NCI-H526 (cell line): ENCODE data around the gene MED10.
"Not testable (repeated sequence)": the region's sequence is repeated elsewhere in the genome, so short reads cannot be mapped to it uniquely, and the experiment has no call there.

ENCODE experiments used
- DNase-seq, 2 experiments: peaks; one replicate each; lab custom pipeline; 2025; lab: John Stamatoyannopoulos, UW

Gene MED10

GRCh38 chr5:6372251-6373080 lies 5.9 kb downstream of the MED10 start:
- DNase-seq, result no peak

DNA sequence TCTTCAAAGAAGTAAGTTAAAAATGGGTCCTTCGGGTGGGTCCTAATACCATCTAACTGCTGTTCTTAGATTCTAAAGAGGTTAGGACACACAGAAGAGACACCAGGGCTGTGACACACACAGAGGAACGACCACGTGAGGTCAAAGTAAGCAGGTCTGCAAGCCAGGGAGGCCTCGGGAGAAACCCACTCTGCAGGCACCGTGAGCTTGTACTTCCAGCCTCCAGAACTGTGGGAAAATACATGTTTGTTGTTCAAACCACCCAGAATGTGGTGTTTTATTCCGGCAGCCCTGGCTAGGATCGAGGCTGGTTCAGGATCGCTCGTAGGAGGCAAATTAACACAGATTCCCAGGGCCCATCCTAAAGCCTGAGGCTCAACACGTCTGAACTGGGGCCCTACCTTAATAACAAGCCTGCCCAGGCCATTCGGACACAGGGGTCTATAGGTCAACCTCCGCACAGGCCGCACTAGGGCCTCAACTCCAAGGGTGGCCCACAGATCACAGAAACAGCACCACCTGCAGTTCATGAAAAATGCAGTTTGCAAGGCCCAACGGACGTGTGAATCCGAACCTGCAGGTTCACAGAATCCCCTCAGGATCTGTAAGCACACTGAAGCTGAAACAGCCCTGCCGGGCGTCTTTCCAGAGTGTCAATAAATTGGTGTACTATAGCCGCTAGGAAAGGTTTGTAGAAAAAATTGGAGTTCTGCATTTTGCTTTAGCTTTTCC lies 7.1 kb downstream of the MED10 start:
- DNase-seq, result no peak

DNA sequence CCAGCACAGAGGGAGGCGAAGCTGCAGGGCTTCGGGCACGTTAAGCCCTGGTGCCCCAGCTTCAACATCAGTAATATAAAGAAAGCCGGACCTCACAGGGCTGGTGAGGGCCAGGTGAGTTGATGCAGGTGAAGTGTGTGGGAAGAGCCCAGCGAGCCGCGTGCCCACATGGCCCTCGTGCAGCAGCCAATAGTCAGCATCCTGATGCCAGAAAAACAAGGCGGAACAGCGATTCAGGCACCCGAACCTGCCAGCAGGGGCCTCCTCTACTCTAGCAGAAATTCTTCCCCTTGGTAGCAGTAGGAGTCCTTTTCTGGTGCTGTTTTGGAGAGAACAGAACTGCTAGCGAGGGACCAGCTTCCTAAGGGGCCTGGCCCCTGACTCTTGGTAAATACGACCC lies 7.8 kb downstream of the MED10 start:
- no peak for DNase-seq

- no peak for DNase-seq
Measured at GRCh38 chr5:6365977-6366590, 12.3 kb downstream of the MED10 start.

DNA sequence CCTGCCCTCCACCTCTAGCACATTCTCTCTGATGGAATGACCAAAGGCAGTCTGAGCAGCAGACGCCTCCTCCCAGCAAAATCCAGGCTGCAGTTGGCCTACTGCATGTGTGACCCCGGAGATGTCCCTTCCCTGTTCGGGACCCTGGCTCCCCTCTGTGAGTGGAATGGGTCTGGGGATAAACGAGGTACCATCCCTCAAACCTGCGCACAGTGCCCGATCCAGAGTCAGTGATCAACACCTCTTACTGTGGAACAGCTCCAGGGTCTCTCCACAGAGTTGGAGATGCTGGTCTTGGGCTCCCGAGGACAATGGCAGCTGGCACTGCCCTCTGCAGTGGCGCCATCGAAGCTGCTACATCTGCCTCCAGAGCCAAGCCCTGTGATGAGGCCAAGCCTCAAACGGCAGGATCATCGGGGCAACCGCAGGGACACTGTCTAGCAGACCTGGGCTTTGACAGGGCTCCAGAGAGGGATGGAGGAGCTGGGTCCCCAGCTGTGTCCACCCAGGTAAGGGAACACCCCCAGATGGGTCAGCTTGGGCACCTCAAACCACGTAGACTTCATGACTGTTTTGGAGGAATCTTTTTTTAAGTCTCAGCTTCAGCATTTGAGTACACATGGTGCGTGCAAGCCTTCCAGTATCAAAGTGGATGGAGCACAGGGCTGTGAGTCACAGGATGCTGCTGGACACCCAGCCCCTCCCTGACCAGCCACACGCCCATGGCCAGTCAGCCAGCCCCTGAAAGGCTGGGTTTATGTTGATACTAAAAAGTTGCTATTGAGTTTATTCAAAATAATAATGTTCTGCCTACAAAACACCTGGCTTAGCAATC lies 13.0 kb downstream of the MED10 start:
- DNase-seq, result no peak

DNA sequence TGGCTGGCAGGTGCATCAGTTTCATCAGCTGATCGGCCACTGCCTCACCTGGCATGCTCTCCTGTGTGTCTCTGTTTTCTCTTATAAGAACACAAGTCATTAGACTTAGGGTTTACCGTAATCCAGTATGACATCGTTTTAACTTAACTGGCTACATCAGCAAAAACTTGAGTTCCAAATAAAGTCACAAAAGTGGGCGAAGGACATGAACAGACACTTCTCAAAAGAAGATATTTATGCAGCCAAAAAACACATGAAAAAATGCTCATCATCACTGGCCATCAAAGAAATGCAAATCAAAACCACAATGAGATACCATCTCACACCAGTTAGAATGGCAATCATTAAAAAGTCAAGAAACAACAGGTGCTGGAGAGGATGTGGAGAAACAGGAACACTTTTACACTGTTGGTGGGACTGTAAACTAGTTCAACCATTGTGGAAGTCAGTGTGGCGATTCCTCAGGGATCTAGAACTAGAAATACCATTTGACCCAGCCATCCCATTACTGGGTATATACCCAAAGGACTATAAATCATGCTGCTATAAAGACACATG lies 14.8 kb downstream of the MED10 start:
- DNase-seq, result not testable (repeated sequence)

GRCh38 chr5:6362846-6363245 lies 15.5 kb downstream of the MED10 start:
- no peak for DNase-seq

GRCh38 chr5:6361101-6361500 lies 17.2 kb downstream of the MED10 start:
- no peak for DNase-seq

- no peak for DNase-seq
Measured at GRCh38 chr5:6360323-6361072, 17.8 kb downstream of the MED10 start.

GRCh38 chr5:6359555-6360322 lies 18.6 kb downstream of the MED10 start:
- DNase-seq, result peak; percentile 11 to 45

DNA sequence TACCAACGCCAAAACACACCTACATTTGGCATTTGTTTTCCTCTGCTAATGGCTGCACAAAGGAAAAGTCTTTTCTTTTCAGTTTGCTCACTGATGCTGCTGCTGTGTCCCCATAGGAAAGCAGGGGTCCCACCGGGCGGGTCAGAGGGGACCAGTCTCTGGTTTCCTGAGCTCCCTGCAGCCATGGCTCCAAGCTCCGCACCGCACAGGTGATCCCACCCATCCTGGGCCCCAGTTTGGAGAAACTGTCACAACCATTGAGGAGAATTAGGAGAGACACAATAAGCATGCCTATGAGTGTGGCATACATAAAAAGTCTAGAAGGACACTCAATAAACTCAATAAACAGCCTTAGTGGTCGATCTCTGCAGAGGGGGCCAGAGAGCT lies 19.9 kb downstream of the MED10 start:
- no peak for DNase-seq

GRCh38 chr5:6357817-6358433 lies 20.4 kb downstream of the MED10 start:
- DNase-seq, result not testable (repeated sequence)

GRCh38 chr5:6356578-6357164 lies 21.7 kb downstream of the MED10 start:
- no peak for DNase-seq

GRCh38 chr5:6355294-6355693 lies 23.1 kb downstream of the MED10 start:
- DNase-seq, result no peak

- DNase-seq, result no peak
Measured at GRCh38 chr5:6354848-6355247, 23.5 kb downstream of the MED10 start.

DNA sequence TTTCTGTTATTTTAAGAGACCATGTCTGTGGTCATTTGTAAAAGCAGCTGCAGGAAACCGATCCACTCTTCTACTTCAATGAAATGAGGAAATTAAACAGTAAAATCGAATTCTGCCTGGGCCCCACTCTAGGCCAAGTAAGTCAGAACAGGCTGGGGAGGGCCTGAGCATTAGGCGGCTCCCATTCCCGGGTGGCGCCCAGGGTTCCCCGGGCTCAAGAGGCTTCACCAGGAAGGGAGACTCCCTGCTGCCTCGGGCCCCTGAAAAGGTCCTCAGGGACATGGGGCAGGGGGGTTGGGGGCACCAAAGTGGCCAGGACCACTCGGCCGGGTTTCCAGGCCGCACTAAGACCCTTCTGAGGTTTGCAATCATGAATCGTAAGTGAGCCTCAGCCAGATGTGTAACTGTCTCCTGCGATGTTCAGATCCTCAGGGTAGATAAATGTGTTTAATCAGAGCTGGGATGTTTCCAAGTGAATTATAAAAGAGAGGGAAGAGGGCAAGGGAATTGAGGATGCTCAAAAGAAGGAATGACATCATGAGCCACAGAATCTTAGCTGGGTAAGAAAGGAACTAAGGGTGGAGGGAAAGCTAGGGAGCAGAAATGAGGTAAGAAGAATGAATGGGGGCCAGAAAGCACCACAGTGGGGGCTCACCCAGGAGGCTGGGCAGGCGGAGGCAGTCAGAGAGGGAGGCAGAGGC lies 24.6 kb downstream of the MED10 start:
- DNase-seq, result no peak

GRCh38 chr5:6350277-6351090 lies 27.9 kb downstream of the MED10 start:
- no peak for DNase-seq

- no peak for DNase-seq
Measured at GRCh38 chr5:6349387-6349786, 29.0 kb downstream of the MED10 start.
